Activated naive CD8-positive, alpha-beta T cell treated with anti-CD3 and anti-CD28 coated beads for 36 hours (primary cell): ENCODE measurements around the gene FBXW7. TPM values are rescaled to one million over a fixed set of nuclear protein-coding genes. Genes with fewer than 3 reads are reported as not detected.

Experiments used
- DNase-seq: peaks from one replicate; pipeline ENCODE4 v3.0.0; 2021
- H3K27ac Mint-ChIP-seq: one replicate; pipeline ENCODE4 v1.8.0; 2022; ENCODE audit warnings: mild to moderate bottlenecking, moderate library complexity, mixed read lengths
- H3K27me3 Mint-ChIP-seq: one replicate; pipeline ENCODE4 v1.8.0; 2022; ENCODE audit warnings: mild to moderate bottlenecking, mixed read lengths
- H3K36me3 Mint-ChIP-seq: one replicate; pipeline ENCODE4 v1.8.0; 2021; ENCODE audit warnings: mild to moderate bottlenecking, mixed read lengths
- H3K4me1 Mint-ChIP-seq: one replicate; pipeline ENCODE4 v1.8.0; 2021; ENCODE audit warnings: mixed read lengths
- H3K4me3 Mint-ChIP-seq: one replicate; pipeline ENCODE4 v1.8.0; 2022; ENCODE audit warnings: mild to moderate bottlenecking, moderate library complexity, mixed read lengths
- H3K9me3 Mint-ChIP-seq: one replicate; pipeline ENCODE4 v1.8.0; 2022; ENCODE audit warnings: mixed read lengths
- total RNA-seq, 2 experiments: library from RNA; stranded (reverse); gene quantifications; one replicate each; pipeline ENCODE4 v1.2.3, GENCODE V29; 2021

Gene FBXW7
- total RNA-seq, 2 experiments from 2014 or later = 26.2 to 26.9 TPM

DNA sequence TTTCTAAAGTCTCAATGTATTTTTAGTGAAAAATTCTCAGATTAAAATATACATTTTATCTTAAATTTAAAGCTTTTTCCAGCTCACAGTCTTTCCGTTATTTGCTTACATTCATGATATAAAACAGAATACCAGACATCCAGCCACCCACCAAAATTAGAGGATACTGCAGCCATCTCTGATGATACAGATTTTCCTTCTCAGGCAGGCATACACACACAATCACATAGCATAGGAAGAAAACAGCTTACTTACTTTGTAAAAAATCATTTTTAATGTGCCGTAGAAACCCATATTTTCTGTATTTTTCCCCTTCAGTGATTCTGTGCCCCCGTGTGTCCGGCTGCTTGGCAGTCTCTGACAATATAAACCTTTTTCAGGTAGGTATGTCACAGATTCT lies 183.7 kb downstream of the FBXW7 start:
- no peak for DNase-seq
- Mint-ChIP-seq H3K27ac (no peak overlapping the region), H3K9me3 (no peaks in the 10 kb centered on the region), H3K4me1 (peaks cover 23% of the 10 kb centered on the region), H3K4me3 (peak overlapping the region; percentile 56), H3K27me3 (no peaks in the 10 kb centered on the region), H3K36me3 (no peaks in the 10 kb centered on the region)

DNA sequence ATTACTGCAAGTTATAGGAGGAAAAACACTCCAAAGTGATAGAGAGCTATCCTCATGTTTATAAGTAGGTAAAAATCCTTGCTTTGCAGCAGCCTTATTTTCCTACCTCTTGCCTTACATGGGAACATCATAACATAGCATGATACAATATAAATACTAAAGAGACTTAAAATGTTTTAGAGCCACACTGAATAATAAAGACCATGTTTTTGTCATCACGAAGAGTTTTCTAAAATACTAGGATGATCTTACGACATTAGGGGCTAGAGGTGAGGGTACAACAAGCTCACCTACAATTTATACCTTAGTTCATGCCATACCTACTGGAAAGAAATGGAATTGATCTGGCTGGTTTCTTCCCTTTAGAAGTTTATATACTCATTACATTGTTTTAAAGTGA lies 184.8 kb downstream of the FBXW7 start:
- no peak overlapping the region for H3K4me3 Mint-ChIP-seq
- H3K27ac Mint-ChIP-seq = no peak overlapping the region
- no peak for DNase-seq
- H3K9me3 Mint-ChIP-seq = no peaks in the 10 kb centered on the region
- H3K36me3 Mint-ChIP-seq = peaks cover 6% of the 10 kb centered on the region
- H3K27me3 Mint-ChIP-seq = no peaks in the 10 kb centered on the region
- H3K4me1 Mint-ChIP-seq = peaks cover 21% of the 10 kb centered on the region

DNA sequence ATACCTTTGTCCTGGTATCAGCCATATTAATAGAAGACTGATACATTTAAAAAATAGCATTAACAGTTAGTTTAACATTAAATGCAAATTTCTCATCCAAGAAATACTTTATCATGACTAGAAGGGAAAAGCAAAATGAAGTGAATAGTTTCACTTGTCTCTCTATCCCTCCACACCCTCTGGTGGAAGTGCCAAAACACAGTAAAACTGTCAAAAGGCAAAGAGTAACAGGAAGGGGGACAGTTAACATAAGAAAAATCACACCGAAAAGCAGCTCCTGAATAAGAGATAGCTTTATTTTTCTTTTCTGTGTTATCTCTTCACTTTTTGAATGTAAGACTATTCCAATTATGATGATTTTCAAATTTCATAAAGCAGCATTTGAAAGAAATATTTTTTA lies 187.2 kb downstream of the FBXW7 start:
- no peak for DNase-seq
- Mint-ChIP-seq H3K4me1 (peaks cover 18% of the 10 kb centered on the region), H3K27ac (no peak overlapping the region), H3K27me3 (no peaks in the 10 kb centered on the region), H3K36me3 (peaks cover 13% of the 10 kb centered on the region), H3K9me3 (no peaks in the 10 kb centered on the region), H3K4me3 (no peak overlapping the region)

DNA sequence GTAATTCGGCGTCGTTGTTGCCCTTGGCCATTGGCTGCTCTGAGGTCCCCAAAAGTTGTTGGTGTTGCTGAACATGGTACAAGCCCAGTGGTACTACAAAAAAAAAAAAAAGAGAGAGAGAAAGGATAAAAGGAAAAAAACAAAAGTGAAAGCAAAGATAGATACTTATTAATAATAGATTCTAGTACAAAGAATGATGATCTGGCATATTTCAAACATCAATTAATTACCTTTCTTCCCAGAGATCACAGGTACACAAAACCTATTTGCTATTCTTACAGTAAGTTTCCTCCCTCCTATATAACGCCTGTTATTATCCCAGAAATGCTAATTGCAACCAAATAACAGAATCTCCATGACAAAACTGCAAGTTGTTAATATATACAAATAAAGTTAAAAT lies 188.9 kb downstream of the FBXW7 start:
- Mint-ChIP-seq H3K4me3 (no peak overlapping the region), H3K27ac (no peak overlapping the region), H3K4me1 (peaks cover 3% of the 10 kb centered on the region)

GRCh38 chr4:152346526-152346925 lies 189.4 kb downstream of the FBXW7 start:
- Mint-ChIP-seq H3K27me3 (no peaks in the 10 kb centered on the region), H3K4me1 (peaks cover 3% of the 10 kb centered on the region), H3K9me3 (no peaks in the 10 kb centered on the region), H3K4me3 (no peak overlapping the region), H3K27ac (no peak overlapping the region), H3K36me3 (peaks cover 20% of the 10 kb centered on the region)
- no peak for DNase-seq

More for the DNA sequence above, 188.9 kb downstream of the FBXW7 start:
- H3K27me3 Mint-ChIP-seq = no peaks in the 10 kb centered on the region
- no peak for DNase-seq
- peaks cover 16% of the 10 kb centered on the region for H3K36me3 Mint-ChIP-seq
- H3K9me3 Mint-ChIP-seq = no peaks in the 10 kb centered on the region

DNA sequence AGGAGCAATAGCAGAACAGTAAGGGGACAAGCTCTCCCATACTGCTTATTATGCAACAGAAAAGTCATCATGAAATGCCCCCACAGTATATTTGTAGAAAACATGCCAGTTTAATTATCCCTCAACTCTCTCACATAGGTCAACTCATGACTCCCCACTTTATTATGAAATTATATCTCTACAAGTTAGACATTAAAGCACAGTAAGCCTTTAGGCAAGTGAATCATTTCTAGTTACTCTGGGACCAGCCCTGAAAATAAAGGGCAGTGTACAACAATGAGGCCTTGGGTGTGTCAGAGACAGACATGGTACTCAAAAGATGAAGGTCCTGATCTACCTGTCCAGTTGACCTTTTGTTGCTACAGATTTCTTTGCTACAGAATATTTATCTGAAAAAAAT lies 191.9 kb downstream of the FBXW7 start:
- Mint-ChIP-seq H3K4me3 (no peak overlapping the region), H3K36me3 (peaks cover 28% of the 10 kb centered on the region), H3K27ac (no peak overlapping the region), H3K9me3 (no peaks in the 10 kb centered on the region), H3K27me3 (no peaks in the 10 kb centered on the region), H3K4me1 (peaks cover 3% of the 10 kb centered on the region)
- DNase-seq = no peak

GRCh38 chr4:152342293-152342692 lies 193.6 kb downstream of the FBXW7 start:
- H3K27me3 Mint-ChIP-seq = no peaks in the 10 kb centered on the region
- peaks cover 3% of the 10 kb centered on the region for H3K4me1 Mint-ChIP-seq
- H3K9me3 Mint-ChIP-seq = no peaks in the 10 kb centered on the region
- no peak overlapping the region for H3K4me3 Mint-ChIP-seq
- peaks cover 28% of the 10 kb centered on the region for H3K36me3 Mint-ChIP-seq
- DNase-seq = no peak
- no peak overlapping the region for H3K27ac Mint-ChIP-seq

- Mint-ChIP-seq H3K27ac (no peak overlapping the region), H3K27me3 (no peaks in the 10 kb centered on the region), H3K9me3 (no peaks in the 10 kb centered on the region), H3K36me3 (peaks cover 21% of the 10 kb centered on the region), H3K4me3 (no peak overlapping the region), H3K4me1 (peaks cover 3% of the 10 kb centered on the region)
- no peak for DNase-seq
Observed at GRCh38 chr4:152340818-152341217, 195.1 kb downstream of the FBXW7 start.

GRCh38 chr4:152339576-152339975 lies 196.3 kb downstream of the FBXW7 start:
- DNase-seq = no peak
- Mint-ChIP-seq H3K27me3 (no peaks in the 10 kb centered on the region), H3K9me3 (no peaks in the 10 kb centered on the region), H3K4me1 (peaks cover 3% of the 10 kb centered on the region), H3K36me3 (peaks cover 22% of the 10 kb centered on the region), H3K27ac (no peak overlapping the region), H3K4me3 (no peak overlapping the region)

GRCh38 chr4:152334931-152335330 lies 201.0 kb downstream of the FBXW7 start:
- H3K27me3 Mint-ChIP-seq = no peaks in the 10 kb centered on the region
- no peaks in the 10 kb centered on the region for H3K9me3 Mint-ChIP-seq
- no peaks in the 10 kb centered on the region for H3K4me1 Mint-ChIP-seq
- peaks cover 16% of the 10 kb centered on the region for H3K36me3 Mint-ChIP-seq
- H3K27ac Mint-ChIP-seq = no peak overlapping the region
- no peak overlapping the region for H3K4me3 Mint-ChIP-seq
- DNase-seq = no peak

DNA sequence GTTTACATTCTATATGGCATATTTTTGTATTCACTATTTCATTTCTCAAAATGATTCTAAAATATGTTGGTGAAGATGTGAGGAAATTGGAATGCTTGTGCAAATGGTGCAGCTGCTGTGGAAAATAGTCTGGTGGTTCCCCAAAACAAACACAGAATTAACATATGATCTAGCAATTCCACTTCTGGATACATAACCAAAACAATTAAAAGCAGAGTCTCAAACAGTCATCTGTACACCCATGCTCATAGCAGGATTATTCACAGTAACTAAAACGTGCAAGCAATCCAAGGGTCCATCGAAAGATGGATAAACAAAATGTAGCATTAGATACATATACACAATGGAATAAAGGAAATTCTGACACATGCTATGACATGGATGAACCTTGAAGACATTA lies 204.8 kb downstream of the FBXW7 start:
- no peaks in the 10 kb centered on the region for H3K27me3 Mint-ChIP-seq
- H3K9me3 Mint-ChIP-seq = peaks cover 1% of the 10 kb centered on the region
- H3K4me3 Mint-ChIP-seq = no peak overlapping the region
- peaks cover 6% of the 10 kb centered on the region for H3K4me1 Mint-ChIP-seq
- DNase-seq = no peak
- peaks cover 34% of the 10 kb centered on the region for H3K36me3 Mint-ChIP-seq
- no peak overlapping the region for H3K27ac Mint-ChIP-seq

DNA sequence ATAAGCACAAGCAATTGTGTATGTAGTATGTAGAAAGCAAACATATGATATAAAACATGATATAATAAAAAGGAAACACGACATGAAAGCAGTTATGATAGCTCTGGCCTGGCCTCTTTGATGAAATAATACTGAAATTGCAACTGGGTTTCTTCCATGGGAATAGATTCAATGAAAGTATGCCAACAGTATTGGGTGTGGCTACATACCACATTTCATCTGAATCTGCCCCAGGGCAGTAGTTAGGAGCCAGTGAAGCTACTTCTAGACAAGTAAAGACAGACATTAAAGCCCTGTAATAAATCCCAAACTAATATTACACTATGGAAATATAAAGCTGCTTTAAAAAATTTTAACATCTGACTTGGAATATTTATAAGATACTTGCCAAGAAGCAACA lies 207.3 kb downstream of the FBXW7 start:
- Mint-ChIP-seq H3K9me3 (peaks cover 1% of the 10 kb centered on the region), H3K27ac (no peak overlapping the region), H3K4me1 (peaks cover 6% of the 10 kb centered on the region), H3K36me3 (peaks cover 47% of the 10 kb centered on the region), H3K27me3 (no peaks in the 10 kb centered on the region), H3K4me3 (no peak overlapping the region)
- DNase-seq = no peak

DNA sequence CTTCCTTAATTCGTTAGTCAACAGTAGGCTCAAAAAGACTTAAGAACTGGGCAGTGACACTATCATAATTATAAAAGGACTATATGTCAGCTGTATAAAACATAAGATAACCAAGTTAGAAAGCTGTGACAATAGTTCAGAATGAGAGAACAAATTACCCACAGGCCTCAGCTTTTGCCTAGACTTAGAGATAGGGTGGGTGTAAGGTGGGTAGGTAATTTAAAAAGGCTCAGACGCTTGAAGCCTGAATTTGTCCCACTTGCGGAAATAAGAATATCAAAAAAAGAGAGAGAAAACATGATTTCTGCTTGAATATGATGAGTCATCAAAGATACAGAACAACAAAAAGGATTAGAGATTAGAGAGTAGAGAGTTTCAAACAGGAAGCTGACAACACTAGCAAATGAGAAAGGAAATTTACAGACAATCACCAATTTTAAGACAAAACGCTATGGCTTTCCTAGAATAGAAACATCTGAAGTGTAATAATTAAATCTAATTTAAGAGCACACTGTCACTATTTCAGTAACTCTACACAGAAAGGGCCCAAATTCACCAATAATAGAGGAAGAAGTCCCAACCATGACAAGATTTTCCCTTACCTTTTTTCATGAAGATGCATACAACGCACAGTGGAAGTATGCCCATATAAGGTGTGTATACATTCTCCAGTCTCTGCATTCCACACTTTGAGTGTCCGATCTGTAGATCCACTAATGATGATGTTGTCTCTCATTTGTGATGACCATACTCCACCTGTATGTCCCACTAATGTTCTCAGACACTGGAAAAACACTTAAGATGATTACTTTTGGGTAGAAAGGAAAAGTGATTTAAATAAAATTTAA lies 208.1 kb downstream of the FBXW7 start:
- no peaks in the 10 kb centered on the region for H3K27me3 Mint-ChIP-seq
- H3K9me3 Mint-ChIP-seq = peaks cover 1% of the 10 kb centered on the region
- H3K4me3 Mint-ChIP-seq = no peak overlapping the region
- peaks cover 51% of the 10 kb centered on the region for H3K36me3 Mint-ChIP-seq
- DNase-seq = no peak
- peaks cover 6% of the 10 kb centered on the region for H3K4me1 Mint-ChIP-seq
- peak overlapping the region; percentile 57 for H3K27ac Mint-ChIP-seq

DNA sequence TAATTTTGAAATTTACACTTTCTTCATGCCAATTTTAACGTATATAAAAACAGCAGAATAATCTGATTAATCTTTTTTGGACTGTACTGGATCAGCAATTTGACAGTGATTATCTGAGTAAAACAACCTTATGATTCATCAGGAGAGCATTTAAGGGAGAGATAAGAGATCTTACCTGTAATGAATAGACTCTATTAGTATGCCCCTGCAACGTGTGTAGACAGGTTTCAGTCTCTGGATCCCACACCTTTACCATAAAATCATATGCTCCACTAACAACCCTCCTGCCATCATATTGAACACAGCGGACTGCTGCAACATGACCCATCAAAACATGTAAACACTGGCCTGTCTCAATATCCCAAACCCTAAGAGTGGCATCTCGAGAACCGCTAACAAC lies 210.1 kb downstream of the FBXW7 start:
- Mint-ChIP-seq H3K4me1 (peaks cover 6% of the 10 kb centered on the region), H3K27ac (no peak overlapping the region), H3K27me3 (no peaks in the 10 kb centered on the region), H3K36me3 (peaks cover 49% of the 10 kb centered on the region), H3K4me3 (no peak overlapping the region), H3K9me3 (peaks cover 1% of the 10 kb centered on the region)
- no peak for DNase-seq

- Mint-ChIP-seq H3K36me3 (peaks cover 34% of the 10 kb centered on the region), H3K27ac (no peak overlapping the region)
Observed at GRCh38 chr4:152323221-152323620, 212.7 kb downstream of the FBXW7 start.

DNA sequence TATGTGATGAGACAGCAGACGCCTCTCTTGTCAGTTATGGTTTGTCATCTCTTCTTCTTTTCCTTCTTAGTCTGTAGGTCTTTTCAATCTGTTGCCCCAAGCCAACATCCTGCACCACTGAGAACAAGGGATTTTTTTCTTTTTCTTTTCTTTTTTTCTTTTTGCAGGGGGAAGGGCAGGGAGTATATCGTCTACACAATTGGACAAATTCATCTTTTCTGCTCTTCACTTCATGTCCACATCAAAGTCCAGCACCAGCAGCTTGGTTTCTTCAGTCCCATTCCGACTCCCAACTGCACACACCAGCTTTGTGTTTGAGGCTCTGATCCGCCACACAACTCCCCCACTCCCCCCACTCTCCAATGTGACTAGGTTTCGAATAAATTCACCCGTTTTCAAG lies 213.2 kb downstream of the FBXW7 start:
- no peaks in the 10 kb centered on the region for H3K27me3 Mint-ChIP-seq
- H3K36me3 Mint-ChIP-seq = peaks cover 28% of the 10 kb centered on the region

More at GRCh38 chr4:152323221-152323620, 212.7 kb downstream of the FBXW7 start:
- DNase-seq = no peak
- H3K4me3 Mint-ChIP-seq = no peak overlapping the region
- H3K27me3 Mint-ChIP-seq = no peaks in the 10 kb centered on the region
- H3K9me3 Mint-ChIP-seq = peaks cover 1% of the 10 kb centered on the region
- peaks cover 6% of the 10 kb centered on the region for H3K4me1 Mint-ChIP-seq

More for the DNA sequence above, 213.2 kb downstream of the FBXW7 start:
- Mint-ChIP-seq H3K4me1 (peaks cover under 1% of the 10 kb centered on the region), H3K27ac (no peak overlapping the region), H3K4me3 (no peak overlapping the region), H3K9me3 (no peaks in the 10 kb centered on the region)
- no peak for DNase-seq
